ENCODE results near the gene UTP18.

GRCh38 chr17:51275381-51275780 is 15.0 kb downstream of the UTP18 start:
- TF ChIP-seq POLR2A (IDR thresholded peaks at IDR 0.05): no peak
- no peak for TF ChIP-seq CTCF (IDR thresholded peaks at IDR 0.05)
